ENCODE results near the gene JAM3. TPM values are rescaled to one million over a fixed set of nuclear protein-coding genes. Genes with fewer than 3 reads are reported as not detected.

Gene JAM3
- total RNA-seq, 1 experiment from 2014 or later: 1.5 TPM

- no peaks in the 10 kb centered on the region for H3K36me3 Mint-ChIP-seq (ENCODE audit: insufficient read depth, unreplicated experiment)
- CTCF ChIA-PET: no interaction called here
- TF ChIP-seq, protein P1, sequence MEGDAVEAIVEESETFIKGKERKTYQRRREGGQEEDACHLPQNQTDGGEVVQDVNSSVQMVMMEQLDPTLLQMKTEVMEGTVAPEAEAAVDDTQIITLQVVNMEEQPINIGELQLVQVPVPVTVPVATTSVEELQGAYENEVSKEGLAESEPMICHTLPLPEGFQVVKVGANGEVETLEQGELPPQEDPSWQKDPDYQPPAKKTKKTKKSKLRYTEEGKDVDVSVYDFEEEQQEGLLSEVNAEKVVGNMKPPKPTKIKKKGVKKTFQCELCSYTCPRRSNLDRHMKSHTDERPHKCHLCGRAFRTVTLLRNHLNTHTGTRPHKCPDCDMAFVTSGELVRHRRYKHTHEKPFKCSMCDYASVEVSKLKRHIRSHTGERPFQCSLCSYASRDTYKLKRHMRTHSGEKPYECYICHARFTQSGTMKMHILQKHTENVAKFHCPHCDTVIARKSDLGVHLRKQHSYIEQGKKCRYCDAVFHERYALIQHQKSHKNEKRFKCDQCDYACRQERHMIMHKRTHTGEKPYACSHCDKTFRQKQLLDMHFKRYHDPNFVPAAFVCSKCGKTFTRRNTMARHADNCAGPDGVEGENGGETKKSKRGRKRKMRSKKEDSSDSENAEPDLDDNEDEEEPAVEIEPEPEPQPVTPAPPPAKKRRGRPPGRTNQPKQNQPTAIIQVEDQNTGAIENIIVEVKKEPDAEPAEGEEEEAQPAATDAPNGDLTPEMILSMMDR (IDR thresholded peaks at IDR 0.05; ENCODE audit: insufficient read depth in 1 of 2, low read depth in 1 of 2, low read length in 1 of 2, severe bottlenecking in 1 of 2, unreplicated experiment in 1 of 2): no peak
- no peak overlapping the region for H3K4me3 Mint-ChIP-seq (ENCODE audit: unreplicated experiment)
- H3K4me3 ChIP-seq (ENCODE audit: low read depth, low read length): no peak overlapping the region
- intact Hi-C loops (cut with micrococcal nuclease; ENCODE audit: unreplicated experiment): no loop called here
- peak in 1 of 2 experiments; percentile 48 for DNase-seq
- H3K27me3 Mint-ChIP-seq (ENCODE audit: insufficient read depth, unreplicated experiment): peaks cover 21% of the 10 kb centered on the region
- BruUV-seq (replicated peaks): no TSS peak
- no peaks in the 10 kb centered on the region for H3K4me1 Mint-ChIP-seq (ENCODE audit: low read depth, unreplicated experiment)
- peaks cover 22% of the 10 kb centered on the region for H3K9me3 ChIP-seq
- peaks cover 6% of the 10 kb centered on the region; the same call in 1 of the 2 replicates for H3K4me1 ChIP-seq
- H3K36me3 ChIP-seq (ENCODE audit: control insufficient read depth, insufficient read depth, low read length): no peaks in the 10 kb centered on the region
- no peak overlapping the region for H3K27ac Mint-ChIP-seq (ENCODE audit: unreplicated experiment)
- no peaks in the 10 kb centered on the region for H3K27me3 ChIP-seq (replicated peaks; ENCODE audit: control insufficient read depth, insufficient read depth, low read length)
- H3K9me3 Mint-ChIP-seq (ENCODE audit: unreplicated experiment): peaks cover 28% of the 10 kb centered on the region
- POLR2A ChIA-PET: no interaction called here
These were observed 63.9 kb downstream of the JAM3 start for GRCh38 chr11:134132808-134133207.

DNA sequence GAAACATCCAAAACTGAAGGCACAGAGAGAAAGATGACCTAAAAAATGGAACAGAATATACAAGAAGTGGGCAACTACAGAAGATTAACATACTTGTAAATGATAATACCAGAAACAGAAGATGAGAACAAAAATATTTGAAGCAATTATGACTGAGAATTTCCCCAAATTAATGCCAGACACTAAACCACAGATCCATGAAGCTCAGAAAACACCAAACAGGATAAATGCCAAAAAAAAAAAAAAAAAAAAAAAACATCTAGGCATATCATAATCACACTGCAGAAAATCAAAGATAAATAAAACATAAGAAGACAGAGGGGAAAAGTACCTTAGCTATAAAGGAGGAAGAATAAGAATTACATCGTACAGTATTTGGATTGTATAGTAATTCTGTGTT lies 65.3 kb downstream of the JAM3 start:
- ChIA-PET CTCF (no interaction called here), POLR2A (no interaction called here)
- H3K4me3 ChIP-seq (ENCODE audit: low read depth, low read length): no peak overlapping the region
- H3K27me3 ChIP-seq (replicated peaks; ENCODE audit: control insufficient read depth, insufficient read depth, low read length): no peaks in the 10 kb centered on the region
- peaks cover 21% of the 10 kb centered on the region for H3K27me3 Mint-ChIP-seq (ENCODE audit: insufficient read depth, unreplicated experiment)
- peaks cover 28% of the 10 kb centered on the region for H3K9me3 Mint-ChIP-seq (ENCODE audit: unreplicated experiment)
- BruUV-seq (replicated peaks): no TSS peak
- H3K4me1 Mint-ChIP-seq (ENCODE audit: low read depth, unreplicated experiment): no peaks in the 10 kb centered on the region
- intact Hi-C loops (cut with micrococcal nuclease; ENCODE audit: unreplicated experiment): no loop called here
- DNase-seq: no peak
- H3K4me3 Mint-ChIP-seq (ENCODE audit: unreplicated experiment): no peak overlapping the region
- H3K9me3 ChIP-seq: peaks cover 16% of the 10 kb centered on the region
- TF ChIP-seq, protein P1 (IDR thresholded peaks at IDR 0.05; ENCODE audit: insufficient read depth in 1 of 2, low read depth in 1 of 2, low read length in 1 of 2, severe bottlenecking in 1 of 2, unreplicated experiment in 1 of 2): no peak
- H3K36me3 ChIP-seq (ENCODE audit: control insufficient read depth, insufficient read depth, low read length): no peaks in the 10 kb centered on the region
- H3K4me1 ChIP-seq: peaks cover 6% of the 10 kb centered on the region; the same call in 1 of the 2 replicates
- H3K27ac Mint-ChIP-seq (ENCODE audit: unreplicated experiment): no peak overlapping the region
- no peaks in the 10 kb centered on the region for H3K36me3 Mint-ChIP-seq (ENCODE audit: insufficient read depth, unreplicated experiment)

DNA sequence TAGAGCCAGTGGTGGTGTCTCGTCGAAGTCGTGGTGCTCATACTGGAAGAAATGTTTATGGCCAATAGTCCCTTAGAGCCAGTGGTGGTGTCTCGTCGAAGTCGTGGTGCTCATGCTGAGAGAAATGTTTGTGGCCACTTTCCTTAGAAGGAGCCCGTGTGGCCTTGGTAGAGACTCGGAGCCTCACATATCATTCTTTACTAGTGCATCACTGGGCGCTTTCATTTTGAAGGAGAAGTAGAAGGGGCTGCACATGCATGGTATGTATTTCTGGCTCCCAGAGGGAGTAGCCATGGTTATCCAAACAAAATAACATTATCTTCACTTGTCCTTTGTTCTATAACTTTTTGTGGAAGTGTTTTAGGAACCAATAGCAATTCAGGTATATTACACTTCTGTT lies 69.5 kb downstream of the JAM3 start:
- POLR2A ChIA-PET: no interaction called here
- Histone ChIP-seq H3K27me3 (replicated peaks; ENCODE audit: control insufficient read depth, insufficient read depth, low read length) (no peaks in the 10 kb centered on the region), H3K4me3 (ENCODE audit: low read depth, low read length) (no peak overlapping the region), H3K4me1 (no peaks in the 10 kb centered on the region), H3K36me3 (ENCODE audit: control insufficient read depth, insufficient read depth, low read length) (no peaks in the 10 kb centered on the region), H3K9me3 (0 out of 2 replicates have a peak, but pooled peaks cover 3% of the 10 kb centered on the region)
- Mint-ChIP-seq H3K36me3 (ENCODE audit: insufficient read depth, unreplicated experiment) (peaks cover under 1% of the 10 kb centered on the region), H3K27me3 (ENCODE audit: insufficient read depth, unreplicated experiment) (peaks cover 34% of the 10 kb centered on the region), H3K4me3 (ENCODE audit: unreplicated experiment) (no peak overlapping the region), H3K27ac (ENCODE audit: unreplicated experiment) (no peak overlapping the region), H3K4me1 (ENCODE audit: low read depth, unreplicated experiment) (no peaks in the 10 kb centered on the region), H3K9me3 (ENCODE audit: unreplicated experiment) (peaks cover 13% of the 10 kb centered on the region)
- CTCF ChIA-PET: no interaction called here
- intact Hi-C loops (cut with micrococcal nuclease; ENCODE audit: unreplicated experiment): loop anchor here (2.0 kb wide), 1 partner anchor 40 kb away; no protein-coding TSS in a partner anchor
- no TSS peak for BruUV-seq (replicated peaks)
- DNase-seq: no peak
- TF ChIP-seq, protein P1 (IDR thresholded peaks at IDR 0.05; ENCODE audit: insufficient read depth in 1 of 2, low read depth in 1 of 2, low read length in 1 of 2, severe bottlenecking in 1 of 2, unreplicated experiment in 1 of 2): no peak
